ENCODE results near the gene TARBP1. TPM values are rescaled to one million over a fixed set of nuclear protein-coding genes. Genes with fewer than 3 reads are reported as not detected.

The TARBP1 gene
- total and polyA plus RNA-seq, 2 of the 13 experiments (the other 11 are each of a cell fraction or from before 2014, with no cell fraction given): 37.7 to 67.0 TPM

DNA sequence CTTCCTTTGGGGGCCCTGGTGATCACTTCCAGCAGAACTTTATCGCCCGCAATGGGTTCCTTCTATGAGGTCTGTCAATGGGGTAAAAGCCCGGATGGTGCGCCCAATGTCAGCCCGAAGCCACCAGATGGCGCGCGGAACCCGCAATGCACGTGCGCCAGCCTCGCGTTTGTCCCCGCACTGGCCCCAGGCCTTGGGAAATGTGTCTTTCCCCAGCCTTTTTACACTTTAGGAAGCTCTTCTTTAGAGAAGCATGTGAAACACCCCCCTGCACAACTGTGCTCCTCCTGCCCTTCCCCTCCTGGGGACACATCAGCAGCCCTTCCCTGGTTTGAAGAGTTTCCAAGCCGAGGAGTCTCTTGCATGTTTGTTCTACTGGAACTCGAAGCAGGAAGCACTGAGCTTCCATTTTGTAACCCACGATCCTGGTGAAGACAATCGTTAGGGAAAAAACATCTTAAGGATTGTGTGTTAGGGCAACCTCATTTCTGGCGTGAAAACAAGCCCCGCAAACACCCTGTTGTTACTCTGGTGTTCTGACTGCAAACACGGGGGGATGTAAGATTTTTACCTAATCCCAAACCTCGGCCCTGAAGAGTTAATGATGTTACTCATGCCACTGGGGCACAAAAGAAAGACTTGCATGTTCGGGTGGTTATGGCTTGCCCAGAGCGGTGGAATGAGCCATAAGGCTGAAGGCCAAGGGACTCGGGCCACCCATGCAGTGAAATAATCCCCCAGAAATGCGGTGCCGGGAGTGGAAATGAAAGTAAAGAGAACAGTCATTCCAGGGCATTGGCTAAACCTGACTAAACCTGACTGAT, 20.4 kb upstream of the TARBP1 start (continued):
- TF ChIP-seq, protein P1, sequence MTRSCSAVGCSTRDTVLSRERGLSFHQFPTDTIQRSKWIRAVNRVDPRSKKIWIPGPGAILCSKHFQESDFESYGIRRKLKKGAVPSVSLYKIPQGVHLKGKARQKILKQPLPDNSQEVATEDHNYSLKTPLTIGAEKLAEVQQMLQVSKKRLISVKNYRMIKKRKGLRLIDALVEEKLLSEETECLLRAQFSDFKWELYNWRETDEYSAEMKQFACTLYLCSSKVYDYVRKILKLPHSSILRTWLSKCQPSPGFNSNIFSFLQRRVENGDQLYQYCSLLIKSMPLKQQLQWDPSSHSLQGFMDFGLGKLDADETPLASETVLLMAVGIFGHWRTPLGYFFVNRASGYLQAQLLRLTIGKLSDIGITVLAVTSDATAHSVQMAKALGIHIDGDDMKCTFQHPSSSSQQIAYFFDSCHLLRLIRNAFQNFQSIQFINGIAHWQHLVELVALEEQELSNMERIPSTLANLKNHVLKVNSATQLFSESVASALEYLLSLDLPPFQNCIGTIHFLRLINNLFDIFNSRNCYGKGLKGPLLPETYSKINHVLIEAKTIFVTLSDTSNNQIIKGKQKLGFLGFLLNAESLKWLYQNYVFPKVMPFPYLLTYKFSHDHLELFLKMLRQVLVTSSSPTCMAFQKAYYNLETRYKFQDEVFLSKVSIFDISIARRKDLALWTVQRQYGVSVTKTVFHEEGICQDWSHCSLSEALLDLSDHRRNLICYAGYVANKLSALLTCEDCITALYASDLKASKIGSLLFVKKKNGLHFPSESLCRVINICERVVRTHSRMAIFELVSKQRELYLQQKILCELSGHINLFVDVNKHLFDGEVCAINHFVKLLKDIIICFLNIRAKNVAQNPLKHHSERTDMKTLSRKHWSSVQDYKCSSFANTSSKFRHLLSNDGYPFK (CRISPR knock-in tag; IDR thresholded peaks at IDR 0.05; ENCODE audit: borderline replicate concordance): peak; percentile 47; the same call in 1 of the 2 replicates
- TF ChIP-seq ATF1 (CRISPR knock-in tag; IDR thresholded peaks at IDR 0.05) (no peak), SOX6 (IDR thresholded peaks at IDR 0.05) (no peak), SOX6 (CRISPR knock-in tag; IDR thresholded peaks at IDR 0.05) (peak; percentile 77), KDM3A (CRISPR knock-in tag; IDR thresholded peaks at IDR 0.05; ENCODE audit: low read depth) (0 out of 2 replicates have a peak, but pooled peaks have one; percentile 36), SOX5 (CRISPR knock-in tag; IDR thresholded peaks at IDR 0.05; ENCODE audit: borderline replicate concordance) (peak; percentile 31; the same call in 1 of the 2 replicates), KLF11 (CRISPR knock-in tag; IDR thresholded peaks at IDR 0.05) (0 out of 2 replicates have a peak, but pooled peaks have one; percentile 35), ZNF121 (CRISPR knock-in tag; IDR thresholded peaks at IDR 0.05) (peak; percentile 48; the same call in 1 of the 2 replicates), REPIN1 (CRISPR knock-in tag; IDR thresholded peaks at IDR 0.05; ENCODE audit: borderline replicate concordance, low read depth) (peak; percentile 88; the same call in 1 of the 2 replicates), ZNF207 (IDR thresholded peaks at IDR 0.05; ENCODE audit: borderline replicate concordance) (no peak), ZSCAN31 (CRISPR knock-in tag; IDR thresholded peaks at IDR 0.05; ENCODE audit: low read depth) (0 out of 2 replicates have a peak, but pooled peaks have one; percentile 67), ZNF34 (CRISPR knock-in tag; IDR thresholded peaks at IDR 0.05; ENCODE audit: borderline replicate concordance) (no peak), PAX8 (CRISPR knock-in tag; IDR thresholded peaks at IDR 0.05; ENCODE audit: borderline replicate concordance) (0 out of 2 replicates have a peak, but pooled peaks have one; percentile 53), RXRA (CRISPR knock-in tag; IDR thresholded peaks at IDR 0.05) (peak; percentile 65; the same call in 1 of the 2 replicates), ASH2L (IDR thresholded peaks at IDR 0.05; ENCODE audit: insufficient read length, low read depth, low read length) (peak; percentile 40), ZNF317 (CRISPR knock-in tag; IDR thresholded peaks at IDR 0.05) (peak; percentile 59; the same call in 1 of the 2 replicates)
- TF ChIP-seq, protein P2, sequence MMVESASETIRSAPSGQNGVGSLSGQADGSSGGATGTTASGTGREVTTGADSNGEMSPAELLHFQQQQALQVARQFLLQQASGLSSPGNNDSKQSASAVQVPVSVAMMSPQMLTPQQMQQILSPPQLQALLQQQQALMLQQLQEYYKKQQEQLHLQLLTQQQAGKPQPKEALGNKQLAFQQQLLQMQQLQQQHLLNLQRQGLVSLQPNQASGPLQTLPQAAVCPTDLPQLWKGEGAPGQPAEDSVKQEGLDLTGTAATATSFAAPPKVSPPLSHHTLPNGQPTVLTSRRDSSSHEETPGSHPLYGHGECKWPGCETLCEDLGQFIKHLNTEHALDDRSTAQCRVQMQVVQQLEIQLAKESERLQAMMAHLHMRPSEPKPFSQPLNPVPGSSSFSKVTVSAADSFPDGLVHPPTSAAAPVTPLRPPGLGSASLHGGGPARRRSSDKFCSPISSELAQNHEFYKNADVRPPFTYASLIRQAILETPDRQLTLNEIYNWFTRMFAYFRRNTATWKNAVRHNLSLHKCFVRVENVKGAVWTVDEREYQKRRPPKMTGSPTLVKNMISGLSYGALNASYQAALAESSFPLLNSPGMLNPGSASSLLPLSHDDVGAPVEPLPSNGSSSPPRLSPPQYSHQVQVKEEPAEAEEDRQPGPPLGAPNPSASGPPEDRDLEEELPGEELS (CRISPR knock-in tag; IDR thresholded peaks at IDR 0.05): 0 out of 2 replicates have a peak, but pooled peaks have one; percentile 26
- TF ChIP-seq, protein P3, sequence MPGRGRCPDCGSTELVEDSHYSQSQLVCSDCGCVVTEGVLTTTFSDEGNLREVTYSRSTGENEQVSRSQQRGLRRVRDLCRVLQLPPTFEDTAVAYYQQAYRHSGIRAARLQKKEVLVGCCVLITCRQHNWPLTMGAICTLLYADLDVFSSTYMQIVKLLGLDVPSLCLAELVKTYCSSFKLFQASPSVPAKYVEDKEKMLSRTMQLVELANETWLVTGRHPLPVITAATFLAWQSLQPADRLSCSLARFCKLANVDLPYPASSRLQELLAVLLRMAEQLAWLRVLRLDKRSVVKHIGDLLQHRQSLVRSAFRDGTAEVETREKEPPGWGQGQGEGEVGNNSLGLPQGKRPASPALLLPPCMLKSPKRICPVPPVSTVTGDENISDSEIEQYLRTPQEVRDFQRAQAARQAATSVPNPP (CRISPR knock-in tag; IDR thresholded peaks at IDR 0.05): peak; percentile 78
- TF ChIP-seq, protein P4, sequence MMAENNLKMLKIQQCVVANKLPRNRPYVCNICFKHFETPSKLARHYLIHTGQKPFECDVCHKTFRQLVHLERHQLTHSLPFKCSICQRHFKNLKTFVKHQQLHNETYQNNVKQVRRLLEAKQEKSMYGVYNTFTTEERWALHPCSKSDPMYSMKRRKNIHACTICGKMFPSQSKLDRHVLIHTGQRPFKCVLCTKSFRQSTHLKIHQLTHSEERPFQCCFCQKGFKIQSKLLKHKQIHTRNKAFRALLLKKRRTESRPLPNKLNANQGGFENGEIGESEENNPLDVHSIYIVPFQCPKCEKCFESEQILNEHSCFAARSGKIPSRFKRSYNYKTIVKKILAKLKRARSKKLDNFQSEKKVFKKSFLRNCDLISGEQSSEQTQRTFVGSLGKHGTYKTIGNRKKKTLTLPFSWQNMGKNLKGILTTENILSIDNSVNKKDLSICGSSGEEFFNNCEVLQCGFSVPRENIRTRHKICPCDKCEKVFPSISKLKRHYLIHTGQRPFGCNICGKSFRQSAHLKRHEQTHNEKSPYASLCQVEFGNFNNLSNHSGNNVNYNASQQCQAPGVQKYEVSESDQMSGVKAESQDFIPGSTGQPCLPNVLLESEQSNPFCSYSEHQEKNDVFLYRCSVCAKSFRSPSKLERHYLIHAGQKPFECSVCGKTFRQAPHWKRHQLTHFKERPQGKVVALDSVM (CRISPR knock-in tag; IDR thresholded peaks at IDR 0.05): peak; percentile 39; the same call in 1 of the 2 replicates
- TF ChIP-seq, protein P5, sequence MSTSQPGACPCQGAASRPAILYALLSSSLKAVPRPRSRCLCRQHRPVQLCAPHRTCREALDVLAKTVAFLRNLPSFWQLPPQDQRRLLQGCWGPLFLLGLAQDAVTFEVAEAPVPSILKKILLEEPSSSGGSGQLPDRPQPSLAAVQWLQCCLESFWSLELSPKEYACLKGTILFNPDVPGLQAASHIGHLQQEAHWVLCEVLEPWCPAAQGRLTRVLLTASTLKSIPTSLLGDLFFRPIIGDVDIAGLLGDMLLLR (CRISPR knock-in tag; IDR thresholded peaks at IDR 0.05): 0 out of 2 replicates have a peak, but pooled peaks have one; percentile 35
